Right cardiac atrium (tissue), 5 donors: ENCODE data around the gene ST7. TPM values are rescaled to one million over a fixed set of nuclear protein-coding genes. Genes with fewer than 3 reads are reported as not detected.

ENCODE experiments used
- ATAC-seq, 2 donors: fragments of 200-7000 bp; cut with Tn5 transposase; one replicate each; pipeline versions ENCODE4 v1.8.0 to v1.9.1; 2020; ENCODE audit warnings: moderate library complexity in 2 of 2, mild to moderate bottlenecking in 1 of 2
- DNase-seq, 3 donors: peaks; one replicate each; pipeline ENCODE4 v3.0.0-alpha.2; 2020
- H3K27ac ChIP-seq: one replicate; pipeline ENCODE4 v1.5.1; 2013; ENCODE audit warnings: mild to moderate bottlenecking, low read length, control low read depth, moderate library complexity
- H3K27me3 ChIP-seq: one replicate; pipeline ENCODE4 v1.6.1; 2013; ENCODE audit not compliant: control insufficient read depth, insufficient read depth
- H3K4me1 ChIP-seq: one replicate; pipeline ENCODE4 v1.6.1; 2013; ENCODE audit warnings: low read length; ENCODE audit not compliant: control insufficient read depth, insufficient read depth
- H3K4me3 ChIP-seq: one replicate; pipeline ENCODE4 v1.5.1; 2013; ENCODE audit warnings: low read length, control low read depth
- H3K9me3 ChIP-seq: one replicate; pipeline ENCODE4 v1.6.1; 2013; ENCODE audit warnings: low read length; ENCODE audit not compliant: control insufficient read depth
- WGBS: extraction: QIAGEN DNeasy Blood & Tissue Kit; methylation state at CpG from one replicate; pipeline ENCODE4 v1.1.7; 2013; 5-methylcytosine and 5-hydroxymethylcytosine counted together
- intact Hi-C, 4 donors: fragments of 100-400 bp; cut with DNase I; formaldehyde crosslinking; loops; one replicate each; pipeline versions ENCODE4 v1.11.0 to v1.14.0; 2022 to 2023
- polyA plus RNA-seq: library from polyadenylated mRNA; stranded (reverse); fragments of 200-250 nt; gene quantifications from one replicate; pipeline ENCODE4 v1.2.3, GENCODE V29; 2013
- total RNA-seq, 4 donors: library from RNA; stranded (reverse); fragmentation: NEBNext Ultra II Directional; extraction: Animal tissue kit (Norgen Biotek cat#: 25700); gene quantifications; one replicate each; pipeline ENCODE4 v1.2.1, GENCODE V29; 2021
- donor health status: healthy with polysubstance abuse.
- donor health status: DM: no; HTN: yes; CAD: no.
- donor health status: DM: no; HTN: no; CAD: no.
- donor health status: DM: no; HTN: yes; CAD: no; lungs with severe emphysema.
- donor health status: DM: yes; HTN: yes; CAD: no.

ST7 gene
- total and polyA plus RNA-seq, 5 donors: 25.0 to 36.8 (median 35.8) TPM

GRCh38 chr7:117211614-117212013 lies 258.3 kb downstream of the ST7 start:
- H3K9me3 ChIP-seq: no peaks in the 10 kb centered on the region
- intact Hi-C loops: loop anchor here in 2 of 4 donors (10.0 kb wide), 1 partner anchor 173 kb away; no protein-coding TSS in a partner anchor
- no peak overlapping the region for H3K27ac ChIP-seq
- no peak for ATAC-seq
- H3K27me3 ChIP-seq: no peaks in the 10 kb centered on the region
- no peak for DNase-seq
- H3K4me3 ChIP-seq: no peak overlapping the region
- no peaks in the 10 kb centered on the region for H3K4me1 ChIP-seq

GRCh38 chr7:117212969-117213877 lies 259.9 kb downstream of the ST7 start:
- WGBS: 76% methylated on average over 5 of the region's 5 CpGs
- H3K4me1 ChIP-seq: no peaks in the 10 kb centered on the region
- no peak overlapping the region for H3K27ac ChIP-seq
- H3K9me3 ChIP-seq: no peaks in the 10 kb centered on the region
- H3K4me3 ChIP-seq: no peak overlapping the region
- ATAC-seq (peak; percentile 50 to 61), DNase-seq (peak; percentile 49 to 79 (median 58))
- intact Hi-C loops: loop anchor here in 2 of 4 donors (10.0 kb wide), 1 partner anchor 172 kb away; no protein-coding TSS in a partner anchor
- no peaks in the 10 kb centered on the region for H3K27me3 ChIP-seq

- Histone ChIP-seq H3K27ac (no peak overlapping the region), H3K27me3 (no peaks in the 10 kb centered on the region), H3K4me3 (no peak overlapping the region), H3K9me3 (no peaks in the 10 kb centered on the region), H3K4me1 (no peaks in the 10 kb centered on the region)
- ATAC-seq (no peak), DNase-seq (no peak)
- 96% methylated on average over 1 of the region's 1 CpG for WGBS
- intact Hi-C loops: loop anchor here in 2 of 4 donors (10.0 kb wide), 1 partner anchor 169 kb away; no protein-coding TSS in a partner anchor
Measured at GRCh38 chr7:117216010-117216409, 262.7 kb downstream of the ST7 start.

GRCh38 chr7:117216436-117217069 lies 263.3 kb downstream of the ST7 start:
- Histone ChIP-seq H3K27ac (no peak overlapping the region), H3K9me3 (no peaks in the 10 kb centered on the region), H3K27me3 (no peaks in the 10 kb centered on the region), H3K4me1 (no peaks in the 10 kb centered on the region), H3K4me3 (no peak overlapping the region)
- DNase-seq (peak in 1 of 3 donors; percentile 42), ATAC-seq (peak in 1 of 2 donors; percentile 43)
- 71% methylated on average over 5 of the region's 5 CpGs for WGBS
- intact Hi-C loops: loop anchor here in 2 of 4 donors (10.0 kb wide), 1 partner anchor 168 kb away; no protein-coding TSS in a partner anchor

GRCh38 chr7:117217106-117218035 lies 264.1 kb downstream of the ST7 start:
- Histone ChIP-seq H3K9me3 (no peaks in the 10 kb centered on the region), H3K27me3 (no peaks in the 10 kb centered on the region), H3K27ac (no peak overlapping the region), H3K4me3 (no peak overlapping the region), H3K4me1 (no peaks in the 10 kb centered on the region)
- ATAC-seq: no peak
- 75% methylated on average over 6 of the region's 6 CpGs for WGBS
- DNase-seq: no peak
- intact Hi-C loops: loop anchor here in 2 of 4 donors (10.0 kb wide), 1 partner anchor 167 kb away; no protein-coding TSS in a partner anchor

GRCh38 chr7:117218700-117219099 lies 265.4 kb downstream of the ST7 start:
- WGBS: 74% methylated on average over 4 of the region's 4 CpGs
- intact Hi-C loops: loop anchor here in 2 of 4 donors (10.0 kb wide), 1 partner anchor 166 kb away; no protein-coding TSS in a partner anchor

GRCh38 chr7:117219485-117219884 lies 266.2 kb downstream of the ST7 start:
- intact Hi-C loops: loop anchor here in 2 of 4 donors (10.0 kb wide), 1 partner anchor 165 kb away; no protein-coding TSS in a partner anchor
- WGBS: 94% methylated on average over 8 of the region's 8 CpGs
- H3K27me3 ChIP-seq: no peaks in the 10 kb centered on the region
- no peaks in the 10 kb centered on the region for H3K4me1 ChIP-seq
- no peaks in the 10 kb centered on the region for H3K9me3 ChIP-seq
- H3K4me3 ChIP-seq: no peak overlapping the region
- DNase-seq: no peak
- no peak overlapping the region for H3K27ac ChIP-seq
- peak; percentile 19 to 37 for ATAC-seq

More at GRCh38 chr7:117218700-117219099, 265.4 kb downstream of the ST7 start:
- Histone ChIP-seq H3K9me3 (no peaks in the 10 kb centered on the region), H3K4me1 (no peaks in the 10 kb centered on the region), H3K27me3 (no peaks in the 10 kb centered on the region), H3K27ac (no peak overlapping the region), H3K4me3 (no peak overlapping the region)
- no peak for ATAC-seq
- no peak for DNase-seq

GRCh38 chr7:117220836-117221235 lies 267.5 kb downstream of the ST7 start:
- intact Hi-C loops: loop anchor here in 1 of 4 donors (10.0 kb wide), 1 partner anchor 164 kb away; no protein-coding TSS in a partner anchor
- Histone ChIP-seq H3K27me3 (no peaks in the 10 kb centered on the region), H3K27ac (no peak overlapping the region), H3K4me3 (no peak overlapping the region), H3K9me3 (no peaks in the 10 kb centered on the region), H3K4me1 (no peaks in the 10 kb centered on the region)
- 78% methylated on average over 5 of the region's 5 CpGs for WGBS
- ATAC-seq: no peak
- no peak for DNase-seq

- intact Hi-C loops: loop anchor here in 1 of 4 donors (10.0 kb wide), 1 partner anchor 159 kb away; no protein-coding TSS in a partner anchor
- ATAC-seq (no peak), DNase-seq (no peak)
- H3K9me3 ChIP-seq: no peaks in the 10 kb centered on the region
- H3K27ac ChIP-seq: no peak overlapping the region
- WGBS: 72% methylated on average over 6 of the region's 6 CpGs
- H3K27me3 ChIP-seq: no peaks in the 10 kb centered on the region
- no peaks in the 10 kb centered on the region for H3K4me1 ChIP-seq
- H3K4me3 ChIP-seq: no peak overlapping the region
Measured at GRCh38 chr7:117225536-117225935, 272.2 kb downstream of the ST7 start.

- intact Hi-C loops: loop anchor here in 1 of 4 donors (10.0 kb wide), 1 partner anchor 158 kb away; no protein-coding TSS in a partner anchor
- Histone ChIP-seq H3K9me3 (no peaks in the 10 kb centered on the region), H3K27me3 (no peaks in the 10 kb centered on the region), H3K27ac (no peak overlapping the region), H3K4me3 (no peak overlapping the region), H3K4me1 (no peaks in the 10 kb centered on the region)
- peak in 2 of 3 donors; percentile 58 to 61 for DNase-seq
- 40% methylated on average over 4 of the region's 4 CpGs for WGBS
- ATAC-seq: peak; percentile 49 to 68
Measured at GRCh38 chr7:117227091-117227490, 273.8 kb downstream of the ST7 start.
